CD4-positive, CD25-positive, alpha-beta regulatory T cell (primary cell): ENCODE measurements around the gene CDK6. TPM values are rescaled to one million over a fixed set of nuclear protein-coding genes. Genes with fewer than 3 reads are reported as not detected.

ENCODE experiments used
- ATAC-seq, 2 donors: fragments of 150-1000 bp; cut with Tn5 transposase; one replicate each; pipeline ENCODE4 v1.10.0; 2021; ENCODE audit warnings: low read depth in 2 of 2, moderate number of reproducible peaks in 2 of 2, moderate library complexity in 1 of 2
- DNase-seq, 3 donors: peaks; one replicate each; pipeline versions ENCODE4 v3.0.0 to v3.0.0-alpha.2; 2012 to 2022; ENCODE audit warnings: mixed read lengths in 1 of 3
- H3K27ac ChIP-seq: one replicate; pipeline ENCODE4 v1.7.0; 2013; ENCODE audit warnings: mild to moderate bottlenecking, low read length; ENCODE audit not compliant: insufficient read depth, poor library complexity, severe bottlenecking
- H3K27me3 ChIP-seq: one replicate; pipeline ENCODE4 v1.7.0; 2013; ENCODE audit warnings: low read length; ENCODE audit not compliant: control insufficient read depth, insufficient read depth
- H3K36me3 ChIP-seq: one replicate; pipeline ENCODE4 v1.7.0; 2013; ENCODE audit warnings: mild to moderate bottlenecking, low read length, moderate library complexity; ENCODE audit not compliant: control insufficient read depth, insufficient read depth
- H3K4me1 ChIP-seq: 2 replicates; pipeline ENCODE4 v1.7.0; 2013; ENCODE audit warnings: mild to moderate bottlenecking, low read length; ENCODE audit not compliant: insufficient read depth, control insufficient read depth, poor library complexity, severe bottlenecking
- H3K4me3 ChIP-seq: one replicate; pipeline ENCODE4 v1.7.0; 2013; ENCODE audit warnings: low read depth, mild to moderate bottlenecking, low read length, moderate library complexity
- H3K9me3 ChIP-seq, 2 experiments: 1 replicate in 1 of 2; 2 replicates in 1 of 2; pipeline ENCODE4 v1.7.0; 2013; ENCODE audit warnings: low read length in 2 of 2, mild to moderate bottlenecking in 1 of 2, moderate library complexity in 1 of 2; ENCODE audit not compliant: control insufficient read depth in 2 of 2
- H3K27ac Mint-ChIP-seq, 3 donors: one replicate each; pipeline ENCODE4 v1.8.0; 2020 to 2022; ENCODE audit warnings: mild to moderate bottlenecking in 3 of 3, mixed read lengths in 3 of 3, moderate library complexity in 2 of 3
- H3K27me3 Mint-ChIP-seq: one replicate; pipeline ENCODE4 v1.8.0; 2022; ENCODE audit warnings: mild to moderate bottlenecking, mixed read lengths
- H3K36me3 Mint-ChIP-seq: one replicate; pipeline ENCODE4 v1.8.0; 2020; ENCODE audit warnings: mixed read lengths
- H3K4me1 Mint-ChIP-seq, 4 donors: one replicate each; pipeline ENCODE4 v1.8.0; 2020 to 2022; ENCODE audit warnings: mixed read lengths in 4 of 4, mild to moderate bottlenecking in 1 of 4
- H3K4me3 Mint-ChIP-seq, 4 donors: one replicate each; pipeline ENCODE4 v1.8.0; 2020 to 2022; ENCODE audit warnings: mild to moderate bottlenecking in 4 of 4, mixed read lengths in 4 of 4, moderate library complexity in 3 of 4
- H3K9me3 Mint-ChIP-seq, 7 donors: one replicate each; pipeline ENCODE4 v1.8.0; 2020 to 2022; ENCODE audit warnings: mixed read lengths in 7 of 7, mild to moderate bottlenecking in 3 of 7, moderate library complexity in 2 of 7
- polyA plus RNA-seq, 4 donors: library from polyadenylated mRNA; unstranded; fragments of 300-500 nt; fragmentation: Illumina TruSeq; gene quantifications; one replicate each; pipeline ENCODE4 v1.2.3, GENCODE V29; 2021
- total RNA-seq: library from RNA; stranded (reverse); gene quantifications from one replicate; pipeline ENCODE4 v1.2.3, GENCODE V29; 2022

Gene CDK6
- total and polyA plus RNA-seq, 5 donors from 2014 or later: 5.5 to 32.6 (median 9.1) TPM

DNA sequence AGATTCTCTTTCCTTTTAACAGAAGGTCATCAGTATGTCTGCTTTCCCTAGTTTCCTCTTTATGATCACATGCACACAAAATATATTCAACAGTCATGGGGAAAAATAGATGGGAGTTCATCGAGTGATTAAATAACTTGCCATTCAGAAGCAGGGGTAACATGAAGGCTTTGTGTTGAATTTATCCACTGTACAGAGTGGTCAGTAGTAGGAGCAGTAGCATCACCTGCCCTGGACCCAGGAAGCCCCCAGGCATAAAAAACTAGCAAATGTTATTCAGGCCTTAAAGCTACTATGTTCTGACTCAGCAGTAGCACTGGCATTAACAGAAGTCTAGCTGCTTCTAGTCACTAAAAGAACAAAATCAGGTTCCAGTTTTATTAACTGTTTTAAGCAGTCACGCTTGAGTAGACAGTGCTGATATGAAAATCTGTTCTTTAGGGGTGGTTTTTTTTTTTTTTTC, 214.8 kb downstream of the CDK6 start:
- no peaks in the 10 kb centered on the region for H3K9me3 Mint-ChIP-seq
- no peak for DNase-seq
- Histone ChIP-seq H3K4me3 (peak overlapping the region; percentile 23), H3K27me3 (no peaks in the 10 kb centered on the region), H3K4me1 (peaks cover 6% of the 10 kb centered on the region), H3K9me3 (no peaks in the 10 kb centered on the region), H3K36me3 (peaks cover 13% of the 10 kb centered on the region), H3K27ac (no peak overlapping the region)
- peak overlapping the region in 1 of 4 donors; percentile 0 for H3K4me3 Mint-ChIP-seq
- no peaks in the 10 kb centered on the region for H3K27me3 Mint-ChIP-seq
- no peak for ATAC-seq
- H3K4me1 Mint-ChIP-seq: peaks cover 15 to 33% (median 25%) of the 10 kb centered on the region in 4 donors
- peaks cover 4% of the 10 kb centered on the region for H3K36me3 Mint-ChIP-seq
- H3K27ac Mint-ChIP-seq: peak overlapping the region; percentile 2 to 91 (median 78)

DNA sequence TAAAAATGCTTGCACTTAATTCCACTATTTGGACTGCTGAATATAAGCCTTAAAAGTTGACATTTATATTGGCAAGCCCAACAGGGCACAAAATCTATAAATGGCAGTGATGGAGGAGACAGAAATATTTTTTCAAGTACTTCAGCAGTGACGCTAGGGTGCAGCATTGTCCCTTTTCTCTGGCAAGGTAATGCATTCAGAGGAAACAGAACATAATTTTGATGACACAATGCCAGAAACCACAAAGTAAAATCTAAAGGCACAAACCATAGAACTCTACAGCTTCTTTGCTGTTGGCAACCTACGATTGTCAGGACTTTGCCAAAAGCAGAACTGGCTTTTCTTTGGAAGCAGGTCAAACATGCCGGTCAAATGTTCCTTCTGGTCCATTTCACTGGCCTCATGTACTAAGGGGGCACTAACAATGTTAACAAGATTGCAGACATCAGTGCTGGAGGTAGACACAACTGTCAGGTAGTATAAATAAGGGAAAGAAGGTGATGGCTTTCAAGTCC, 215.3 kb downstream of the CDK6 start:
- H3K27ac Mint-ChIP-seq: peak overlapping the region; percentile 2 to 91 (median 78)
- DNase-seq: peak; percentile 57 to 95 (median 78)
- ATAC-seq: peak; percentile 83 to 88
- peaks cover 15 to 28% (median 20%) of the 10 kb centered on the region in 4 donors for H3K4me1 Mint-ChIP-seq
- no peaks in the 10 kb centered on the region for H3K9me3 Mint-ChIP-seq
- peaks cover 6% of the 10 kb centered on the region for H3K4me1 ChIP-seq
- no peaks in the 10 kb centered on the region for H3K27me3 ChIP-seq
- peaks cover 13% of the 10 kb centered on the region for H3K36me3 ChIP-seq
- H3K9me3 ChIP-seq: no peaks in the 10 kb centered on the region
- peak overlapping the region in 2 of 4 donors; percentile 0 to 51 for H3K4me3 Mint-ChIP-seq
- peaks cover 9% of the 10 kb centered on the region for H3K36me3 Mint-ChIP-seq
- H3K27me3 Mint-ChIP-seq: no peaks in the 10 kb centered on the region
- peak overlapping the region; percentile 23 for H3K4me3 ChIP-seq
- peak overlapping the region; percentile 34 for H3K27ac ChIP-seq

DNA sequence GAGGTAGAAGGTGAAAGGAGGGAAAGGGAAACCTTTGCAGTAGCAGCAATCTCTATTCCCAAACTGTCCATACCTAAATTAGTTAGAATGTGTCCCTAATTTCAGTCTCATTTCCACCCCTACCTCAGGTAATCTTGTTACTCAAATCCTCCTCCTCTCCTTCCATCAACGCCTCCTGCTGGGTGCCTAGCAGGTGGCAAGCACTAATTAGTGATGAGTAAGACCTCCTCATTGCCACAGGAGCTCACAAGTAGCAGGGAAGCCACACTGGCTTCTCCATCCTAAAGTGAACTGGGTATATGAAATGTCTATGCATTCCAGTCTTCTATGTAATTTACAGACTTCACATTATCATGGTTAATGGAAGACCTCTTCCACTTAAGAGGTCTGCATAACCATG, 220.5 kb downstream of the CDK6 start:
- Histone ChIP-seq H3K36me3 (peaks cover 22% of the 10 kb centered on the region), H3K4me3 (no peak overlapping the region), H3K27ac (no peak overlapping the region), H3K4me1 (no peaks in the 10 kb centered on the region), H3K27me3 (no peaks in the 10 kb centered on the region), H3K9me3 (no peaks in the 10 kb centered on the region)
- Mint-ChIP-seq H3K4me3 (no peak overlapping the region), H3K4me1 (peaks cover 0 to 3% (median under 1%) of the 10 kb centered on the region in 4 donors), H3K27ac (no peak overlapping the region), H3K27me3 (no peaks in the 10 kb centered on the region), H3K9me3 (no peaks in the 10 kb centered on the region), H3K36me3 (peaks cover 24% of the 10 kb centered on the region)
- ATAC-seq (no peak), DNase-seq (no peak)

DNA sequence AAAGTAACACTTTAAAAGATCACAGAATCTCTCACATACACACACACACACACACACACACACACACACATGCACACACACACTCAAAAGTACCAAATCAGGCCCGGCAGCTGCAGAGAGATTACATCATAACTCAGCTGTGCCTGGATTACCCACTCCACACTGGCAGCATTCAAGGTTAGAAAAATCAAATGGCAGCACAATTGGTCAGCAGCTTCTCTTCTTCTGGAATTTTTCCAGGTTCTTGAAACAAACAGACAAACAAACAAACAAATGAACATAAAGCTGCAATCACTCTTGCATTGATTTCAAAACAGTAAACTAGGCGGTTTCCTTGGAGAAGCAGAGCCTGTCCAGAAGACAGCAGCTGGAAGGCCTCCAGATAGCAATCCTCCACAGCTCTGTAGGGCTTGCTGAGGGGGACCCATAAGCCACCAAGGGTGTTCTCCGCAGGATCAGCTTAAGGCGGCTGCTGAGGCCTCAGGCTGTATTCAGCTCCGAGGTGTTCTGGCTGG, 221.7 kb downstream of the CDK6 start:
- ATAC-seq: no peak
- Mint-ChIP-seq H3K27ac (peak overlapping the region in 2 of 3 donors; percentile 39 to 52), H3K36me3 (peaks cover 24% of the 10 kb centered on the region)

DNA sequence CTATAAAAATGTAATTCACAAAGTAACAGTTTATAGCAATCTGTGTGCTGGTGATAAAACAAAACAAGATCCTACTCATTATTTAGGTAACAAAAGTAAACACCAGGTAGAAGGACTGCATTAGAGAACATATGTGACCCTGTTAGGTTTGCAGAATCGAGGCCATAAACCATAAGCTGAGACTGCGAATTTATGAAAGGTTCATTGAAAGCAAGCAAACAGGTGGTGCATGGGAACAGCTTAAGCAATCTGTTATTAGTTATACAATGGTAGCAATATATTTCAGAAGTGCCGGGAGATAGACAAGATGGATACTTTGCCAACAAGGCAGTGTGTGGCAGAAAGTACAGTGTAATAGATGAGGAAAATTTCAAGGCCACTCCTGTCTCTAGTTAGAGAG, 222.7 kb downstream of the CDK6 start:
- Mint-ChIP-seq H3K27ac (peak overlapping the region in 1 of 3 donors; percentile 69), H3K4me1 (peaks cover 6 to 15% (median 10%) of the 10 kb centered on the region in 4 donors), H3K4me3 (no peak overlapping the region), H3K27me3 (no peaks in the 10 kb centered on the region), H3K36me3 (peaks cover 24% of the 10 kb centered on the region), H3K9me3 (no peaks in the 10 kb centered on the region)
- no peak overlapping the region for H3K4me3 ChIP-seq
- ATAC-seq: no peak
- no peaks in the 10 kb centered on the region for H3K27me3 ChIP-seq
- H3K9me3 ChIP-seq: no peaks in the 10 kb centered on the region
- H3K36me3 ChIP-seq: peaks cover 22% of the 10 kb centered on the region
- peaks cover 6% of the 10 kb centered on the region for H3K4me1 ChIP-seq
- H3K27ac ChIP-seq: no peak overlapping the region
- DNase-seq: no peak

More for the DNA sequence above, 221.7 kb downstream of the CDK6 start:
- no peak overlapping the region for H3K4me3 ChIP-seq
- peaks cover 5% of the 10 kb centered on the region for H3K4me1 ChIP-seq
- H3K36me3 ChIP-seq: peaks cover 22% of the 10 kb centered on the region
- Mint-ChIP-seq H3K9me3 (no peaks in the 10 kb centered on the region), H3K4me1 (peaks cover 5 to 11% (median 7%) of the 10 kb centered on the region in 4 donors), H3K4me3 (no peak overlapping the region), H3K27me3 (no peaks in the 10 kb centered on the region)
- H3K27ac ChIP-seq: no peak overlapping the region
- H3K9me3 ChIP-seq: no peaks in the 10 kb centered on the region
- no peaks in the 10 kb centered on the region for H3K27me3 ChIP-seq
- no peak for DNase-seq

DNA sequence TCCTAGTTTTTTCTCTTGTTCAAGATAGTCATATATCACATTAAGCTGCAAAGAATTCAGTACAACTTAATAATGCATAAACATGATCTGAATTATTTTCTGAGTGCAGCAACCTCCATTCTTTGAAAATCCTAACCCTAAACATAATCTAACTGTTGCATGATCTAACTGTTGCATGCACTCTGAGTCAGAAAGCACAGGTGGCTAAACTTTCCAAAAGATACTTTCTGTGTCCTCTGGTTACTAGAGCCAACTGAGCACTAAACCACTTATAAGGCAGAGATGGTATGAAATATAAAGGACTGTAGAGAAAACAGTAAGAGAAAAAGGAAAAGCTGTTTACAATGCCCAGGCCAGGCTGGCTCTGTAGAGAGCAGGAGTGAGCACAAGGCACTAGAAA, 223.2 kb downstream of the CDK6 start:
- H3K27me3 ChIP-seq: no peaks in the 10 kb centered on the region
- DNase-seq (no peak), ATAC-seq (no peak)
- no peaks in the 10 kb centered on the region for H3K9me3 ChIP-seq
- peaks cover 6% of the 10 kb centered on the region for H3K4me1 ChIP-seq
- H3K36me3 ChIP-seq: peaks cover 22% of the 10 kb centered on the region
- peak overlapping the region; percentile 26 to 69 (median 43) for H3K27ac Mint-ChIP-seq
- no peaks in the 10 kb centered on the region for H3K27me3 Mint-ChIP-seq
- no peak overlapping the region for H3K4me3 Mint-ChIP-seq
- peaks cover 6 to 15% (median 10%) of the 10 kb centered on the region in 4 donors for H3K4me1 Mint-ChIP-seq
- no peak overlapping the region for H3K4me3 ChIP-seq
- no peaks in the 10 kb centered on the region for H3K9me3 Mint-ChIP-seq
- H3K27ac ChIP-seq: no peak overlapping the region
- peaks cover 24% of the 10 kb centered on the region for H3K36me3 Mint-ChIP-seq

DNA sequence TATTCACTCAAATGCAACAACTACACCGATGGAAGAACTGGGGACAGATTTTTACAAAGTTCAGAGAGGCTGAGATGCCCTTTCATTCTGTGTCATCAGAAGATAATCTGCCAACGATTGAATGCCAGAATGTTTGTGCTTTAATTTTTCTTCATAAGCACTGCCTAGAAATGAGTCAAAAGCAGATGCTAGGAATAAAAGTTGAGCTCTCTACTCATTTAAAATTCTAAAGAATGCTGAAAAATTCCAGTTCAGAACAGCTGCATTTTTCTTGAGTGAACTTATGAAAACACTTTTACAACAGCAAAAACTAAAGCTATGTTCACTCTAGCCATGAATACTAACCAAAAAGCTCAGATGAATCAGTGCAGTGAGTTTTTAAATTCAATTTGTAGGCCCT, 223.9 kb downstream of the CDK6 start:
- no peak for ATAC-seq
- no peaks in the 10 kb centered on the region for H3K9me3 ChIP-seq
- no peak overlapping the region for H3K27ac ChIP-seq
- H3K4me3 ChIP-seq: no peak overlapping the region
- no peaks in the 10 kb centered on the region for H3K27me3 ChIP-seq
- Mint-ChIP-seq H3K36me3 (peaks cover 24% of the 10 kb centered on the region), H3K27me3 (no peaks in the 10 kb centered on the region), H3K4me1 (peaks cover 6 to 15% (median 10%) of the 10 kb centered on the region in 4 donors), H3K9me3 (no peaks in the 10 kb centered on the region), H3K4me3 (no peak overlapping the region), H3K27ac (peak overlapping the region in 1 of 3 donors; percentile 69)
- DNase-seq: no peak
- peaks cover 16% of the 10 kb centered on the region for H3K36me3 ChIP-seq
- peaks cover 6% of the 10 kb centered on the region for H3K4me1 ChIP-seq

DNA sequence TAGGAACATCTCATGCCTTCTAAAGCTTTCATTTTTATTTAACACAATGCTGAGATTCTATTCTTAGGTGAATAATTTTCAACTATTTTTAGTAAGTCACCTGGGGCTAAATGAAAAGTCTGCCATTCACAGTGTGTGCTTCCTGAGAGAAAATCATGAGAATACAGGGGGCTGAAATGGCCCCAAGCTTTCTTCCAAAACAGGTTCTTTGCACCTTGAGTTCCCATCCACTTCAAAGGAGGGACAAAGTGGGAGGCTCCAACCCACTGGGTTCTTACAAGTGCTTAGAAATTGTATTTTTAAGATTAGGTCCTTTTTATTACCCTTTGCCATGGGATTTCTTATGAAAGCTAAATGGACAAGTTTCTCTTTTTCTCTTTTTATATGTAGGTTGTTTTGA, 224.6 kb downstream of the CDK6 start:
- peak overlapping the region; percentile 42 to 69 (median 52) for H3K27ac Mint-ChIP-seq
- no peak for DNase-seq
- no peak overlapping the region for H3K27ac ChIP-seq
- H3K9me3 ChIP-seq: no peaks in the 10 kb centered on the region
- H3K4me1 Mint-ChIP-seq: peaks cover 6 to 15% (median 10%) of the 10 kb centered on the region in 4 donors
- no peaks in the 10 kb centered on the region for H3K27me3 ChIP-seq
- no peak overlapping the region for H3K4me3 Mint-ChIP-seq
- peaks cover 6% of the 10 kb centered on the region for H3K4me1 ChIP-seq
- H3K36me3 ChIP-seq: peaks cover 10% of the 10 kb centered on the region
- H3K27me3 Mint-ChIP-seq: no peaks in the 10 kb centered on the region
- no peak for ATAC-seq
- peaks cover 21% of the 10 kb centered on the region for H3K36me3 Mint-ChIP-seq
- no peaks in the 10 kb centered on the region for H3K9me3 Mint-ChIP-seq
- no peak overlapping the region for H3K4me3 ChIP-seq
